Endothelial cell of umbilical vein (primary cell): ENCODE data around the gene RBM8A. TPM values are rescaled to one million over a fixed set of nuclear protein-coding genes. Genes with fewer than 3 reads are reported as not detected.

Experiments
- BruUV-seq: library from RNA; stranded (reverse); fragments of 400-500 nt; replicated peaks from 2 replicates; lab custom pipeline; 2021; lab: Mats Ljungman, UMichigan
- CTCF ChIA-PET: fragments of 300-600, 350-600 bp; sonication (Branson Sonifier 250); formaldehyde crosslinking; loops from one replicate; lab custom pipeline; 2021; ENCODE audit warnings: antibody characterized with exemption, inconsistent platforms; lab: Charles Lee
- POLR2A ChIA-PET: fragments of 300-600, 350-600 bp; sonication (Branson Sonifier 250); formaldehyde crosslinking; loops from one replicate; lab custom pipeline; 2021; ENCODE audit warnings: antibody characterized with exemption, inconsistent platforms; lab: Charles Lee
- DNase-seq: peaks from one replicate; pipeline ENCODE4 v3.0.0-alpha.2; 2011; ENCODE audit warnings: low read depth, low spot score
- FAIRE-seq: peaks from 2 replicates; lab custom pipeline; 2011; peaks lifted over from hg19 to GRCh38; lab: Jason Lieb, UNC
- H2AFZ ChIP-seq: 2 replicates; pipeline ENCODE4 v1.6.0; 2012; ENCODE audit warnings: low read depth, low read length, control low read depth, inconsistent platforms
- H3K27ac ChIP-seq: 2 replicates; pipeline ENCODE4 v1.5.1; 2011; ENCODE audit warnings: low read depth, mild to moderate bottlenecking, control low read depth, low read length, moderate library complexity; ENCODE audit not compliant: insufficient read depth
- H3K27me3 ChIP-seq, 2 experiments: 2 replicates each; pipeline versions ENCODE4 v1.6.0 to v1.6.1; 2011; ENCODE audit warnings: low read length in 2 of 2, mixed read lengths in 1 of 2; ENCODE audit not compliant: control insufficient read depth in 2 of 2, insufficient read depth in 2 of 2
- H3K36me3 ChIP-seq, 2 experiments: 2 replicates in 1 of 2; 3 replicates in 1 of 2; pipeline ENCODE4 v1.5.1; 2011; ENCODE audit warnings: low read length in 2 of 2, mild to moderate bottlenecking in 1 of 2, moderate library complexity in 1 of 2; ENCODE audit not compliant: control insufficient read depth in 2 of 2, insufficient read depth in 2 of 2; ENCODE audit errors: extremely low read depth in 1 of 2
- H3K4me1 ChIP-seq: 3 replicates; pipeline ENCODE4 v1.5.1; 2011; ENCODE audit warnings: mild to moderate bottlenecking, low read length; ENCODE audit not compliant: control insufficient read depth, insufficient read depth; ENCODE audit errors: extremely low read depth
- H3K4me2 ChIP-seq: 2 replicates; pipeline ENCODE4 v1.6.1; 2011; ENCODE audit warnings: low read length, control low read depth, mixed read lengths; ENCODE audit not compliant: insufficient read depth
- H3K4me3 ChIP-seq, 3 experiments: fragments of 200-600 bp in 1 of 3; sonication (generic), shearing (Covaris generic) in 1 of 3; replicated peaks in 1 of 3; 2 replicates each; pipeline ENCODE4 v1.5.1; 2011 to 2016; ENCODE audit warnings: control low read depth in 3 of 3, low read length in 3 of 3, mild to moderate bottlenecking in 2 of 3, inconsistent platforms in 1 of 3, low read depth in 1 of 3, moderate library complexity in 1 of 3; ENCODE audit not compliant: insufficient read depth in 1 of 3
- H3K79me2 ChIP-seq: 2 replicates; pipeline ENCODE4 v1.6.0; 2012; ENCODE audit warnings: low read length, inconsistent platforms; ENCODE audit not compliant: control insufficient read depth, insufficient read depth
- H3K9ac ChIP-seq: replicated peaks from 2 replicates; pipeline ENCODE3; 2011; ENCODE audit warnings: low read length, control low read depth; ENCODE audit not compliant: insufficient read depth; ENCODE audit errors: extremely low read depth
- H3K9me1 ChIP-seq: replicated peaks from 3 replicates; pipeline ENCODE4 v1.6.0; 2011; ENCODE audit warnings: mild to moderate bottlenecking, low read length; ENCODE audit not compliant: control insufficient read depth, insufficient read depth; ENCODE audit errors: extremely low read depth
- H3K9me3 ChIP-seq: replicated peaks from 2 replicates; pipeline ENCODE4 v1.5.1; 2012; ENCODE audit warnings: low read length, inconsistent platforms; ENCODE audit not compliant: control insufficient read depth, insufficient read depth
- H4K20me1 ChIP-seq: replicated peaks from 2 replicates; pipeline ENCODE3; 2011; ENCODE audit warnings: mild to moderate bottlenecking, low read length; ENCODE audit not compliant: control insufficient read depth, insufficient read depth; ENCODE audit errors: extremely low read depth
- EZH2 ChIP-seq: IDR thresholded peaks from 2 replicates; pipeline ENCODE4 v1.6.1; 2012; ENCODE audit warnings: borderline replicate concordance, low read depth, mild to moderate bottlenecking, moderate library complexity, low read length, inconsistent platforms; ENCODE audit not compliant: severe bottlenecking
- FOS ChIP-seq: IDR thresholded peaks from 2 replicates; pipeline ENCODE4 v1.6.1; 2011; ENCODE audit warnings: mild to moderate bottlenecking, low read length, moderate library complexity, borderline replicate concordance; ENCODE audit not compliant: insufficient read depth
- GATA2 ChIP-seq: IDR thresholded peaks from 2 replicates; pipeline ENCODE4 v1.7.0; 2011; ENCODE audit warnings: low read depth, mild to moderate bottlenecking, moderate library complexity, mixed read lengths, low read length; ENCODE audit not compliant: insufficient read length, insufficient read depth
- JUN ChIP-seq: IDR thresholded peaks from 2 replicates; pipeline ENCODE4 v1.6.1; 2011; ENCODE audit warnings: borderline replicate concordance, low read depth; ENCODE audit not compliant: insufficient read length, insufficient read depth
- MYC ChIP-seq: IDR thresholded peaks from one replicate; pipeline ENCODE4 v1.6.1; 2011; ENCODE audit warnings: mild to moderate bottlenecking, low read depth, low read length
- POLR2A ChIP-seq: IDR thresholded peaks from 2 replicates; pipeline ENCODE4 v1.6.1; 2012; ENCODE audit warnings: low read depth, mild to moderate bottlenecking, control low read depth, low read length
- POLR2AphosphoS5 ChIP-seq: IDR thresholded peaks from 2 replicates; pipeline ENCODE4 v1.6.1; 2012; ENCODE audit warnings: low read depth, mild to moderate bottlenecking, control low read depth, low read length, moderate library complexity; ENCODE audit not compliant: insufficient read depth
- dilution Hi-C: fragments of 300-500 bp; cut with MboI; formaldehyde crosslinking; loops from one replicate; pipeline ENCODE4 v1.15.0; 2019; ENCODE audit warnings: low sequenced_read_pairs; ENCODE audit not compliant: extremely low pct_ligation_motif_present
- intact Hi-C: fragments of 100-400 bp; cut with micrococcal nuclease; formaldehyde crosslinking; loops from one replicate; pipeline ENCODE4 v1.10.0; 2022
- polyA plus RNA-seq, 4 experiments: library from polyadenylated mRNA; depleted of rRNA in 3 of 4; stranded (reverse) in 3 of 4; unstranded in 1 of 4; fragments of >200 nt; gene quantifications; 2 replicates each; pipeline versions ENCODE4 v1.2.1 to v1.2.3, GENCODE V29; 2011 to 2012; ENCODE audit warnings: missing spikeins in 1 of 4
- total RNA-seq: library from RNA; stranded (reverse); gene quantifications from 2 replicates; pipeline ENCODE4 v1.2.3, GENCODE V29; 2021
- TF ChIP-seq, protein P1 (sequence below), 2 donors: IDR thresholded peaks; 1 replicate in 1 of 2; 2 replicates in 1 of 2; pipeline ENCODE4 v1.5.1; 2011; ENCODE audit warnings: low read length in 2 of 2, mild to moderate bottlenecking in 2 of 2, moderate library complexity in 2 of 2, control low read depth in 1 of 2, inconsistent platforms in 1 of 2, low read depth in 1 of 2; ENCODE audit not compliant: insufficient read depth in 1 of 2; ENCODE audit errors: extremely low read depth in 1 of 2
- TF ChIP-seq, protein P2 (sequence below): IDR thresholded peaks from 2 replicates; pipeline ENCODE4 v1.6.1; 2011; ENCODE audit not compliant: insufficient read depth, insufficient read length

The RBM8A gene
- total and polyA plus RNA-seq, 2 donors (not counting 3 experiments of a cell fraction or from before 2014, with no cell fraction given), result 192 to 194 TPM

- CTCF ChIA-PET, result no interaction called here
- no peak overlapping the region for H3K4me2 ChIP-seq
- no peak overlapping the region for H3K4me3 ChIP-seq
- no peak overlapping the region for H3K27ac ChIP-seq
- no peak overlapping the region for H2AFZ ChIP-seq
- intact Hi-C loops, result no loop called here
- H3K9ac ChIP-seq, result no peak overlapping the region
- H3K36me3 ChIP-seq, result peaks cover 4 to 6% of the 10 kb centered on the region in 2 experiments
- H3K79me2 ChIP-seq, result no peaks in the 10 kb centered on the region
- H3K9me1 ChIP-seq, result no peaks in the 10 kb centered on the region
- no peak for DNase-seq
- TF ChIP-seq, protein P1, sequence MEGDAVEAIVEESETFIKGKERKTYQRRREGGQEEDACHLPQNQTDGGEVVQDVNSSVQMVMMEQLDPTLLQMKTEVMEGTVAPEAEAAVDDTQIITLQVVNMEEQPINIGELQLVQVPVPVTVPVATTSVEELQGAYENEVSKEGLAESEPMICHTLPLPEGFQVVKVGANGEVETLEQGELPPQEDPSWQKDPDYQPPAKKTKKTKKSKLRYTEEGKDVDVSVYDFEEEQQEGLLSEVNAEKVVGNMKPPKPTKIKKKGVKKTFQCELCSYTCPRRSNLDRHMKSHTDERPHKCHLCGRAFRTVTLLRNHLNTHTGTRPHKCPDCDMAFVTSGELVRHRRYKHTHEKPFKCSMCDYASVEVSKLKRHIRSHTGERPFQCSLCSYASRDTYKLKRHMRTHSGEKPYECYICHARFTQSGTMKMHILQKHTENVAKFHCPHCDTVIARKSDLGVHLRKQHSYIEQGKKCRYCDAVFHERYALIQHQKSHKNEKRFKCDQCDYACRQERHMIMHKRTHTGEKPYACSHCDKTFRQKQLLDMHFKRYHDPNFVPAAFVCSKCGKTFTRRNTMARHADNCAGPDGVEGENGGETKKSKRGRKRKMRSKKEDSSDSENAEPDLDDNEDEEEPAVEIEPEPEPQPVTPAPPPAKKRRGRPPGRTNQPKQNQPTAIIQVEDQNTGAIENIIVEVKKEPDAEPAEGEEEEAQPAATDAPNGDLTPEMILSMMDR (IDR thresholded peaks at IDR 0.05; ENCODE audit: extremely low read depth in 1 of 2, insufficient read depth in 1 of 2, low read depth in 1 of 2, low read length in 2 of 2), result no peak
- TF ChIP-seq GATA2 (no peak), FOS (no peak), MYC (no peak), JUN (no peak), POLR2A (no peak), EZH2 (no peak), POLR2AphosphoS5 (no peak)
- TF ChIP-seq, protein P2, sequence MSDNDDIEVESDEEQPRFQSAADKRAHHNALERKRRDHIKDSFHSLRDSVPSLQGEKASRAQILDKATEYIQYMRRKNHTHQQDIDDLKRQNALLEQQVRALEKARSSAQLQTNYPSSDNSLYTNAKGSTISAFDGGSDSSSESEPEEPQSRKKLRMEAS, result no peak
- peaks cover 8% of the 10 kb centered on the region for H3K4me1 ChIP-seq
- BruUV-seq, result no TSS peak
- dilution Hi-C loops, result no loop called here
- no peaks in the 10 kb centered on the region for H4K20me1 ChIP-seq
- no peak for FAIRE-seq
- H3K9me3 ChIP-seq, result no peaks in the 10 kb centered on the region
- POLR2A ChIA-PET, result no interaction called here
- H3K27me3 ChIP-seq, result no peaks in the 10 kb centered on the region
These were observed 29.3 kb downstream of the RBM8A start for GRCh38 chr1:145897969-145898368.
